Measurements from ENCODE around the gene FAM111A.

DNA sequence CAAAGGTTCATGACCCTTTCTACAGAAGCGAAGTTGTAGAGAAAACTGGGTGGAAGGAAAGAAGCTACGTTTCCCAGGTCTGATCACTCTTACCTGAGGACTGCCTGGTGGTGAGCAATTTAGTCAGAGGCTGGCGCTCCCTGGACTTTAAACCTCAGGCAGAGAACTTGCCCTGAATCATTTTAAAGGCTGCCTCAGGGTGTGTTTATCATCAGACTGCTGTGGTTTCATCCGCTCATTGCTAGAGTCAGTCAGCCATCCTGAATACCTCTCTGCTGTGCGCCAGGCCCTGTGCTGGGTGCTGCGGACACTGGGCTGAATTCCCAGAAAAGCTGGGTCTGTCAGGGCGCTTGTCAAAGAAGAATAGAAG is 32.0 kb downstream of the FAM111A start:
- TF ChIP-seq ZNF140 (tag by site-specific recombination; IDR thresholded peaks at IDR 0.05) (no peak), KLF16 (tag by site-specific recombination; IDR thresholded peaks at IDR 0.05) (no peak)
